Suprapubic skin (tissue), 3 donors: ENCODE results near the gene BAG5.

Experiments
- CTCF ChIP-seq, 2 donors: fragments of 200-600 bp in 1 of 2; fragments of 450-650 bp in 1 of 2; sonication (generic) in 1 of 2; IDR thresholded peaks; one replicate each; pipeline ENCODE4 v1.5.1; 2016 to 2019; ENCODE audit warnings: antibody characterized with exemption in 2 of 2, mild to moderate bottlenecking in 1 of 2, moderate library complexity in 1 of 2
- EP300 ChIP-seq: sonication (generic); formaldehyde crosslinking; IDR thresholded peaks from one replicate; pipeline ENCODE4 v1.6.1; 2017; ENCODE audit warnings: antibody characterized with exemption

GRCh38 chr14:103524002-103524935 is 38.2 kb downstream of the BAG5 start:
- TF ChIP-seq CTCF (IDR thresholded peaks at IDR 0.05) (no peak), EP300 (no peak)
